AG09309 (cell line): Measurements from ENCODE around the gene TOP3A.

ENCODE experiments used
- DNase-seq: peaks from one replicate; pipeline ENCODE4 v3.0.0-alpha.2; 2010; ENCODE audit warnings: low read depth
- H3K4me3 ChIP-seq: 2 replicates; pipeline ENCODE4 v1.5.1; 2011; ENCODE audit warnings: mild to moderate bottlenecking, low read depth, low read length, moderate library complexity; ENCODE audit not compliant: control insufficient read depth
- CTCF ChIP-seq: IDR thresholded peaks from 2 replicates; pipeline ENCODE4 v1.5.1; 2011; ENCODE audit warnings: mild to moderate bottlenecking, low read depth, low read length, inconsistent platforms; ENCODE audit not compliant: insufficient read depth, control insufficient read depth; ENCODE audit errors: missing control alignments

TOP3A gene

DNA sequence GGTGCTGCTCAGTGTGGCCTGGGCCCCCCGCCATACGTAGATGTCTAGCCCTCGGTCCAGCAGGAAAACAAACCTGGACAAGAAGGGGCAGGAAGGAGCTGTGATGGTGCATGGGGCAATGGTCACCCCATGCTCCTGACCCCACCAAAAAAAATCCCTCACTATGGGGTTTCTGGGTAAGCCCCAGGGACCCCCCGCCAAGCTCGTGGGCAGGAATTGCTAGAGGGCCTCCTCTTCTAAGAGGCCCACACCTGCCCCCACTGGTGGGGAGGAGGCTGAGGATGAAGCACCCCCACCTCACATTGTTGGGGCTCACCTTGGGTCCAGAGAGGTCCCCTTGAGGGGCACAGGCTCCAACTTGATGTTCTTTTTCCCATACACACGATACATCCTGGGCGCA lies 66.0 kb downstream of the TOP3A start:
- DNase-seq: no peak
- TF ChIP-seq CTCF: no peak
- H3K4me3 ChIP-seq: no peak overlapping the region

DNA sequence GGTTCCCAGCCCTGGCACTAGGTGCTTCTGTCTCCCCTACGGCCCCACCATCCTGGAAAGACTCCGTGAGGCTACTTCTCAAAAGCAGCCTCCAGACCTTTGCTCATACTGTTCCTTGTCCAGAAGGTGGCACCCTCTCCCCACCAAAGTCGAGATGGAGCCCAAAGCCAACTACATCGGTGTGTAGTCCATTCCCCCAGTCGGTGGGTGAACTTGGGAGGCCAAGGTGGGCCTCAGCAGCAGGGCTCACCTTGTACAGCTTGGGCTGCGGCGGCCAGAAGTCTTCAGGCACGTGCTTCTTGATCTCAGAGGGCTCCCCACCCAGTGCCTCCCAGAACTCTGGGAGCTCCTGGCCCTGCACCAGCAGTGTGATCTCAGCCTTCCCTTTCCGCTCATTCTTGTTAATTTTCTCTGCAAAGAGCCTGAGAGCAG lies 66.5 kb downstream of the TOP3A start:
- TF ChIP-seq CTCF: peak; percentile 77
- H3K4me3 ChIP-seq: no peak overlapping the region
- DNase-seq: no peak

GRCh38 chr17:18247613-18248001 lies 67.2 kb downstream of the TOP3A start:
- no peak overlapping the region for H3K4me3 ChIP-seq
- TF ChIP-seq CTCF: no peak
- no peak for DNase-seq

- no peak for DNase-seq
- TF ChIP-seq CTCF: no peak
- H3K4me3 ChIP-seq: no peak overlapping the region
Measured at GRCh38 chr17:18246880-18247612, 67.7 kb downstream of the TOP3A start.

GRCh38 chr17:18246109-18246725 lies 68.6 kb downstream of the TOP3A start:
- no peak overlapping the region for H3K4me3 ChIP-seq
- TF ChIP-seq CTCF: no peak
- no peak for DNase-seq

DNA sequence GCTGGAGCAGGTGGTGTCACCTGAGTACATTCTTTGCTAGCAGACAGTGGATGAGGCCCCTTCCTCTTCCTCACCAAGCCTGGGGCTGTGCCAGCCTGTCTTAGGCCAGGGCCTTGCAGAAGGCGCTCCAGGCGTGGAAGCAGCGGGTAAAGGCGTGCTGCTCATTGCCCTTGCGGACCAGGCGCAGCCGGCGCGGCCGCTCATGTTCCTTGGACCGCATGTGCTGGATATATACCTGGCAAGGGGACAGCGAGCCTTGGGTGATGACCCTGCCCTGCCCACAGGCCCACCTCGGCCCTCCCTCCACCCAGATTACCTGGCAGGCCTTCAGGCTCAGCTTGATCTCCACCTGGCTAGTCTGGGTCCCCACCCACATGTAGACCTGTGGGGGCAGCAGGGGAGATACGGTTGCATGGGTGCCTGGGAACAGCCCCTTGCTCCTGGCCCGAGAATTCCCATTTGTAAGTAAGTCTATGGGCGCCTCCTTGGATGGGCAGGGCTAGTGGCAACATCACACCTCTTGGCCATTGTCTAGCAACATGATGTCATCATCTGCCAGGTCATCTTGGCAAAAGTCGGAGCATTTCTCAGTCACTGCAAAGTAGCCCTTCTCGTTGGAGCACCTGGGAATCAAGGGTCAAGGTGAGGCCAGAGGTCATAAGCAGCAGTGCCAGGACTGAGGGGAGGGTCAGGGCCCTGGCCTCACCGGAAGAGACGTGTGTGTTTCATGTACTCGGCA lies 69.6 kb downstream of the TOP3A start:
- TF ChIP-seq CTCF: no peak
- H3K4me3 ChIP-seq: no peak overlapping the region
- DNase-seq: no peak
